ENCODE data around the gene XCL1. TPM values are rescaled to one million over a fixed set of nuclear protein-coding genes. Genes with fewer than 3 reads are reported as not detected.
"Not testable (repeated sequence)": the region's sequence is repeated elsewhere in the genome, so short reads cannot be mapped to it uniquely, and the experiment has no call there.

XCL1 gene, protein sequence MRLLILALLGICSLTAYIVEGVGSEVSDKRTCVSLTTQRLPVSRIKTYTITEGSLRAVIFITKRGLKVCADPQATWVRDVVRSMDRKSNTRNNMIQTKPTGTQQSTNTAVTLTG
- total RNA-seq: not detected
- polyA plus RNA-seq: not detected

DNA sequence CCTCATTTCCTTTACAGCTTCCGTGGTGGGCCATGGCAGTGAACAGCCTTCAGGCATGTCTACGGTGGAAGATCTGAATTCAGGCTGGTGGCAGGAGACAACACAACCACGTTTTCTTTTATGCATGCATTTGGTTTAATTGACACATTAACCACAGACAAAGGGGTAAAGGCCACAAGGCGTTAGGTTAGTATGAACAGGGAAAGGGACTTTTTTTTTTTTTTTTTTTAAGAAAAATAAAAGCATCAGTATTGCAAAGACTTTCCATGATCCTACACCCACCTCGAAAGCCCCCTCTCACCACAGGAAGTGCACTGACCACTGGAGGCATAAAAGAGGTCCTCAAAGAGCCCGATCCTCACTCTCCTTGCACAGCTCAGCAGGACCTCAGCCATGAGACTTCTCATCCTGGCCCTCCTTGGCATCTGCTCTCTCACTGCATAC is at the start of gene XCL1:
Gene XCL1, plus strand, starts transcription at position 361 of the 444 bp plus-strand sequence. Its CDS starts 33 bp downstream, at position 394.
- DNase-seq; H3K27ac ChIP-seq (ENCODE audit: insufficient read depth, low read length, poor library complexity, severe bottlenecking); ATAC-seq (ENCODE audit: low read depth in 2 of 2); H3K36me3 ChIP-seq (ENCODE audit: control insufficient read depth, insufficient read depth, low read length); H3K9me3 Mint-ChIP-seq; H3K9me3 ChIP-seq (ENCODE audit: control insufficient read depth in 2 of 2, low read length in 2 of 2); H3K4me1 ChIP-seq (ENCODE audit: control insufficient read depth, insufficient read depth, low read length, poor library complexity, severe bottlenecking); H3K27me3 ChIP-seq (ENCODE audit: control insufficient read depth, insufficient read depth, low read length); H3K36me3 Mint-ChIP-seq; H3K4me3 ChIP-seq (ENCODE audit: low read depth, low read length): not testable (repeated sequence)
- Mint-ChIP-seq H3K4me3 (peak within 1 kb of the TSS in 1 of 4 donors; percentile 32), H3K27ac (peak within 1 kb of the TSS in 1 of 3 donors; percentile 63), H3K27me3 (peaks cover 20% of the 10 kb centered on the region), H3K4me1 (peaks cover 0 to 13% (median 7%) of the 10 kb centered on the region in 4 donors)

- Mint-ChIP-seq H3K27ac (no peak overlapping the region), H3K4me3 (peak overlapping the region in 2 of 4 donors; percentile 29 to 49), H3K36me3 (no peaks in the 10 kb centered on the region), H3K27me3 (peaks cover 1% of the 10 kb centered on the region), H3K9me3 (peaks cover 0 to 2% (median 0%) of the 10 kb centered on the region in 7 donors), H3K4me1 (peaks cover 5 to 50% (median 41%) of the 10 kb centered on the region in 4 donors)
- DNase-seq (no peak), ATAC-seq (ENCODE audit: low read depth in 2 of 2) (no peak)
- no peaks in the 10 kb centered on the region for H3K9me3 ChIP-seq (ENCODE audit: control insufficient read depth in 2 of 2, low read length in 2 of 2)
- peaks cover 27% of the 10 kb centered on the region for H3K4me1 ChIP-seq (ENCODE audit: control insufficient read depth, insufficient read depth, low read length, poor library complexity, severe bottlenecking)
- H3K27ac ChIP-seq (ENCODE audit: insufficient read depth, low read length, poor library complexity, severe bottlenecking): no peak overlapping the region
- no peaks in the 10 kb centered on the region for H3K27me3 ChIP-seq (ENCODE audit: control insufficient read depth, insufficient read depth, low read length)
- no peaks in the 10 kb centered on the region for H3K36me3 ChIP-seq (ENCODE audit: control insufficient read depth, insufficient read depth, low read length)
- H3K4me3 ChIP-seq (ENCODE audit: low read depth, low read length): no peak overlapping the region
Observed at GRCh38 chr1:168529518-168529917, 46.9 kb upstream of the XCL1 start.

GRCh38 chr1:168531615-168532345 is 44.6 kb upstream of the XCL1 start:
- Histone ChIP-seq H3K27ac (ENCODE audit: insufficient read depth, low read length, poor library complexity, severe bottlenecking) (no peak overlapping the region), H3K4me1 (ENCODE audit: control insufficient read depth, insufficient read depth, low read length, poor library complexity, severe bottlenecking) (peaks cover 48% of the 10 kb centered on the region), H3K9me3 (ENCODE audit: control insufficient read depth in 2 of 2, low read length in 2 of 2) (no peaks in the 10 kb centered on the region), H3K36me3 (ENCODE audit: control insufficient read depth, insufficient read depth, low read length) (no peaks in the 10 kb centered on the region), H3K4me3 (ENCODE audit: low read depth, low read length) (peak overlapping the region; percentile 28), H3K27me3 (ENCODE audit: control insufficient read depth, insufficient read depth, low read length) (no peaks in the 10 kb centered on the region)
- H3K4me3 Mint-ChIP-seq: peak overlapping the region in 3 of 4 donors; percentile 6 to 74 (median 52)
- no peaks in the 10 kb centered on the region for H3K27me3 Mint-ChIP-seq
- peaks cover 22 to 71% (median 62%) of the 10 kb centered on the region in 4 donors for H3K4me1 Mint-ChIP-seq
- ATAC-seq (ENCODE audit: low read depth in 2 of 2): peak; percentile 72
- no peaks in the 10 kb centered on the region for H3K36me3 Mint-ChIP-seq
- H3K27ac Mint-ChIP-seq: peak overlapping the region; percentile 13 to 96 (median 86)
- DNase-seq: peak in 2 of 3 donors; percentile 52 to 84
- H3K9me3 Mint-ChIP-seq: peaks cover 0 to 2% (median 0%) of the 10 kb centered on the region in 7 donors

- H3K9me3 ChIP-seq (ENCODE audit: control insufficient read depth in 2 of 2, low read length in 2 of 2): no peaks in the 10 kb centered on the region
- Mint-ChIP-seq H3K27me3 (no peaks in the 10 kb centered on the region), H3K36me3 (peaks cover 8% of the 10 kb centered on the region), H3K9me3 (peaks cover 0 to 9% (median 2%) of the 10 kb centered on the region in 7 donors), H3K4me1 (peaks cover 24 to 78% (median 58%) of the 10 kb centered on the region in 4 donors), H3K4me3 (peak overlapping the region; percentile 62 to 80 (median 74)), H3K27ac (peak overlapping the region; percentile 46 to 94 (median 74))
- H3K4me3 ChIP-seq (ENCODE audit: low read depth, low read length): peak overlapping the region; percentile 81
- DNase-seq: peak in 2 of 3 donors; percentile 57 to 88
- no peaks in the 10 kb centered on the region for H3K27me3 ChIP-seq (ENCODE audit: control insufficient read depth, insufficient read depth, low read length)
- H3K36me3 ChIP-seq (ENCODE audit: control insufficient read depth, insufficient read depth, low read length): no peaks in the 10 kb centered on the region
- H3K27ac ChIP-seq (ENCODE audit: insufficient read depth, low read length, poor library complexity, severe bottlenecking): peak overlapping the region; percentile 67
- H3K4me1 ChIP-seq (ENCODE audit: control insufficient read depth, insufficient read depth, low read length, poor library complexity, severe bottlenecking): peaks cover 50% of the 10 kb centered on the region
- peak; percentile 89 to 92 for ATAC-seq (ENCODE audit: low read depth in 2 of 2)
Observed at GRCh38 chr1:168535536-168535935, 40.9 kb upstream of the XCL1 start.

DNA sequence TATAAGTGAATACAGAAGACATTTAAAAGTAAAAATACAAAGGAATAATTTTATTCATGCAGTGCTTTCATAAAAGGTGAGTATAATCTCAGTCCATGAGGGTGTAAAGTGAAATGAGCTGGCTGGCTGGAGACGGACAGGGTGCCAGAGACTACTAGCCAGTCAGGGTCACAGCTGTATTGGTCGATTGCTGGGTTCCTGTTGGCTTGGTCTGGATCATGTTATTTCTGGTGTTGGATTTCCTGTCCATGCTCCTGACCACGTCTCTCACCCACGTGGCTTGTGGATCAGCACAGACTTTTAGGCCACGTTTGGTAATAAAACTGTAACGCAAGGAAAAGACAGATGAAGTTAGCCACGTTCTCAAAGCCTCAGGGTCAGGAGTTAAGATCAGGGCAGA is 35.6 kb upstream of the XCL1 start:
- peaks cover 11% of the 10 kb centered on the region for H3K4me1 ChIP-seq (ENCODE audit: control insufficient read depth, insufficient read depth, low read length, poor library complexity, severe bottlenecking)
- H3K36me3 Mint-ChIP-seq; ATAC-seq (ENCODE audit: low read depth in 2 of 2); H3K9me3 Mint-ChIP-seq; DNase-seq; H3K27ac Mint-ChIP-seq; H3K4me3 ChIP-seq (ENCODE audit: low read depth, low read length); H3K27ac ChIP-seq (ENCODE audit: insufficient read depth, low read length, poor library complexity, severe bottlenecking); H3K27me3 ChIP-seq (ENCODE audit: control insufficient read depth, insufficient read depth, low read length); H3K27me3 Mint-ChIP-seq; H3K4me3 Mint-ChIP-seq; H3K36me3 ChIP-seq (ENCODE audit: control insufficient read depth, insufficient read depth, low read length); H3K9me3 ChIP-seq (ENCODE audit: control insufficient read depth in 2 of 2, low read length in 2 of 2): not testable (repeated sequence)
- peaks cover 8 to 28% (median 16%) of the 10 kb centered on the region in 4 donors for H3K4me1 Mint-ChIP-seq

GRCh38 chr1:168542978-168543377 is 33.4 kb upstream of the XCL1 start:
- H3K4me1 Mint-ChIP-seq; ATAC-seq (ENCODE audit: low read depth in 2 of 2); H3K9me3 ChIP-seq (ENCODE audit: control insufficient read depth in 2 of 2, low read length in 2 of 2); H3K27me3 Mint-ChIP-seq; H3K27me3 ChIP-seq (ENCODE audit: control insufficient read depth, insufficient read depth, low read length); H3K27ac ChIP-seq (ENCODE audit: insufficient read depth, low read length, poor library complexity, severe bottlenecking); H3K36me3 ChIP-seq (ENCODE audit: control insufficient read depth, insufficient read depth, low read length); H3K36me3 Mint-ChIP-seq; DNase-seq; H3K27ac Mint-ChIP-seq; H3K4me3 Mint-ChIP-seq; H3K4me3 ChIP-seq (ENCODE audit: low read depth, low read length); H3K9me3 Mint-ChIP-seq; H3K4me1 ChIP-seq (ENCODE audit: control insufficient read depth, insufficient read depth, low read length, poor library complexity, severe bottlenecking): not testable (repeated sequence)

GRCh38 chr1:168543840-168544498 is 32.4 kb upstream of the XCL1 start, which contains the start of gene XCL2:
Gene XCL2 (minus strand): TSS chr1:168543997. CDS start chr1:168543964, 33 bp downstream.
- H3K4me3 Mint-ChIP-seq; H3K27me3 Mint-ChIP-seq; H3K27ac Mint-ChIP-seq; H3K36me3 Mint-ChIP-seq; H3K27ac ChIP-seq (ENCODE audit: insufficient read depth, low read length, poor library complexity, severe bottlenecking); H3K4me3 ChIP-seq (ENCODE audit: low read depth, low read length); H3K9me3 ChIP-seq (ENCODE audit: control insufficient read depth in 2 of 2, low read length in 2 of 2); H3K4me1 ChIP-seq (ENCODE audit: control insufficient read depth, insufficient read depth, low read length, poor library complexity, severe bottlenecking); DNase-seq; H3K9me3 Mint-ChIP-seq; H3K4me1 Mint-ChIP-seq; H3K36me3 ChIP-seq (ENCODE audit: control insufficient read depth, insufficient read depth, low read length); H3K27me3 ChIP-seq (ENCODE audit: control insufficient read depth, insufficient read depth, low read length); ATAC-seq (ENCODE audit: low read depth in 2 of 2): not testable (repeated sequence)
